GM12875 (cell line): ENCODE measurements around the gene MIPEP.

Experiments
- H3K4me3 ChIP-seq: one replicate; pipeline ENCODE4 v1.5.1; 2011; ENCODE audit warnings: low read depth, low read length, control low read depth
- TF ChIP-seq, protein P1 (sequence below): IDR thresholded peaks from 2 replicates; pipeline ENCODE4 v1.5.1; 2011; ENCODE audit warnings: low read depth, mild to moderate bottlenecking, control low read depth, inconsistent platforms, low read length, moderate library complexity, borderline replicate concordance; ENCODE audit not compliant: insufficient read depth

Gene MIPEP

GRCh38 chr13:23888658-23889614 lies at the start of gene MIPEP:
Gene MIPEP, minus strand, starts transcription at chr13:23889400. Its CDS starts 80 bp downstream, at chr13:23889320.
- peak within 1 kb of the TSS; percentile 99 for H3K4me3 ChIP-seq
- TF ChIP-seq, protein P1, sequence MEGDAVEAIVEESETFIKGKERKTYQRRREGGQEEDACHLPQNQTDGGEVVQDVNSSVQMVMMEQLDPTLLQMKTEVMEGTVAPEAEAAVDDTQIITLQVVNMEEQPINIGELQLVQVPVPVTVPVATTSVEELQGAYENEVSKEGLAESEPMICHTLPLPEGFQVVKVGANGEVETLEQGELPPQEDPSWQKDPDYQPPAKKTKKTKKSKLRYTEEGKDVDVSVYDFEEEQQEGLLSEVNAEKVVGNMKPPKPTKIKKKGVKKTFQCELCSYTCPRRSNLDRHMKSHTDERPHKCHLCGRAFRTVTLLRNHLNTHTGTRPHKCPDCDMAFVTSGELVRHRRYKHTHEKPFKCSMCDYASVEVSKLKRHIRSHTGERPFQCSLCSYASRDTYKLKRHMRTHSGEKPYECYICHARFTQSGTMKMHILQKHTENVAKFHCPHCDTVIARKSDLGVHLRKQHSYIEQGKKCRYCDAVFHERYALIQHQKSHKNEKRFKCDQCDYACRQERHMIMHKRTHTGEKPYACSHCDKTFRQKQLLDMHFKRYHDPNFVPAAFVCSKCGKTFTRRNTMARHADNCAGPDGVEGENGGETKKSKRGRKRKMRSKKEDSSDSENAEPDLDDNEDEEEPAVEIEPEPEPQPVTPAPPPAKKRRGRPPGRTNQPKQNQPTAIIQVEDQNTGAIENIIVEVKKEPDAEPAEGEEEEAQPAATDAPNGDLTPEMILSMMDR: peak; percentile 80

DNA sequence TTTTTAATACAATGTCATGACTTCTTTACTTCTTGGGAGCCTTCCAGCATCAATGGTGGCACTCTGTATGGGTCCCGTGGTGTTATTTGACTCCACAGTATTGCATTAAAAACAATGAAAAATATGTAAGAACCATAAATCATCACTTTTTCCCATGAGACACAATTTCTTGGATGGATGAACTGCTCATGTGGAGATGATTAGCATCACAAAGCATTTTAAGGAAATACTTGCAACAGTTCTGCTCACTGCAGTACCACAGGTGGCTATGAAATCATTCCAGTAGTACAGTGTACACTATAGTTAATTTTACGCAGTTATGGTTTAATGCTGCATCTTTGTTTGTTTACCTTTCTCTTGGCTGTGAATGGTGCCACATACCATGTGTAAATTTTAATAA lies 45.3 kb upstream of the MIPEP start:
- TF ChIP-seq, protein P1: no peak
- no peak overlapping the region for H3K4me3 ChIP-seq

DNA sequence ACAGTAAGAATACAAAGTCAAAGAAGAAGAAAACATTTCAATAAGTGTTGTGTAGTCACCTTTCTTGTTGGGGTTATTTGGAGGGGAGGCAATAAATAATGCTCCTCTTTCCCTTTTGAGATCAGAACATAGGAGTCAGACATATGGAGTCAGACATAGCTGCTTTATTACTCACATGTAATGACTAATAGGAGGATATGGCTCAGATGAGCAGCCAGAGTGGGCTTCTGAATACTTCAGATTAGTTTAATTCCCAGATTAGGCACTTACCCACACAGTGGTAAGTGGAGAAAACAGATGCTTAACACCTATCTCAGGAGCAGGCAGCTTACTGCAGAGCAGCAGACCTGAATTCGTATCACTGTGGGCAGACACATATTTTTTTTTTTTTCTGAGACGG lies 39.8 kb upstream of the MIPEP start:
- TF ChIP-seq, protein P1: no peak

GRCh38 chr13:23923031-23923430 lies 33.8 kb upstream of the MIPEP start:
- TF ChIP-seq, protein P1: no peak
- H3K4me3 ChIP-seq: no peak overlapping the region

More for the DNA sequence above, 39.8 kb upstream of the MIPEP start:
- H3K4me3 ChIP-seq: no peak overlapping the region

DNA sequence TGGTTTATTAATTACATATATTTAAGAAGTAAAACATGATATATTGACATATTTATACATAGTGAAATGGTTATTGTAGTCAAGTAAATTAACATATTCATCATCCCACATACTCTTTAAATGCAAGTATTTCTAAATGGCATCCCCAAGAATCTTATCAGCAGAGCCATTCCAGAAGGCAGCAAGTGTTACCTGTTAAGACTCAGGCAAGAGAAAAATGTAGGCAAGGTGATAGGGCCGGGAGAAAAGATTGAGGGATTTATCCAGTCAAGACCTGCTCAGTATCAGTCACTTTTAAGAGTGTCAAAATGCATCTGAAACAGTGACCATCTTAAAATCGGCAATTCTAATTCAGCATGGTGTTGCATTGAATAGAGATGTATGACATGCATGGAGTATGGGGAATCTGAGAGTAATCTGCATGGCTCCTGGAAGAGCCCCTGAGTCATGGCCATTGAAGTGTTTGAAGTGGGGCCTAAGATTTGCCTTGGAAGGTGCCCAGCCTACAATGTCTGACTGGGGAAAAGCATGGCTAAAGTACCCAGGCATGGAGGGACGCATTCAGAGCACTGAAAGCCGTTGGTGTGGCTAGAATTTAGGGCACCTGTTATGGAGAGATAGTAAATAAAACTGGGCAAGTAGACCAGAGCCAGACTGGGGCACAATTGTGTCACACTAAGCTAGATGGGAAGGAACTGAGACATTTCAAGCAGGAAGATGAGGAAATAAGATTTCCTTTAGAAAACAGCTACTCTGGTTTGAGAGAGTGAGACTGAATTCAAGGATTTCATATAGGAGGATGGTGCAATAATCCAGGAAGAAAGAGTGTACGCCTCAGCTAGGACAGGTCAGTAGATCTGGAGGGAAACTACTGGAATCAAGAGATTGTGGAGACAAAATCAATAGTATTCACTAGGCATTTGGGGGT lies 33.1 kb upstream of the MIPEP start:
- TF ChIP-seq, protein P1: no peak
- no peak overlapping the region for H3K4me3 ChIP-seq

DNA sequence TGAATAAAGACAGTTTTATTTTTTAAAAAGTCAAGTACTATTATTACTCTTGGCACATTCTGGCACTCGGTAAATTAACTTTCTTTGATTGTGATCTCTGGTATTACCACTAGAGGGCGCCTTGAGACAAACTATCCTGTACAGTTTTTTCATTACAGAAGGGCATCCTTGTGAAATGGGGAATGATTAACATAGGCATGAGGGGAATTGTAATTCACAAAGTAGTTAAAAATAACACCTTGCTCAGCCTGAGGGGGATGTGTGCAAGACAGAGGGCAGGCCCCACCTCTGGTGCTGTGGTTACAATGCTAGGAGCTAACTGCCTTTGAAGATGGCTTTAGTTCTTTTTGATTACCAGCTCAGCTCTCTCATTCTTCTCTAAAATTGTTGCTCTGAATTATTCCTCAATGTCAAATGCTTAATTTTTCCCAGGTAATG lies 32.3 kb upstream of the MIPEP start:
- H3K4me3 ChIP-seq: no peak overlapping the region
- TF ChIP-seq, protein P1: peak; percentile 33; the same call in 1 of the 2 replicates
